Hematopoietic multipotent progenitor cell (in vitro differentiated cells): ENCODE results near the gene MAP2K5. TPM values are rescaled to one million over a fixed set of nuclear protein-coding genes. Genes with fewer than 3 reads are reported as not detected.
"Not testable (repeated sequence)": the region's sequence is repeated elsewhere in the genome, so short reads cannot be mapped to it uniquely, and the experiment has no call there.

Experiments used
- DNase-seq, 3 donors: peaks; one replicate each; pipeline ENCODE4 v3.0.0-alpha.2; 2011 to 2015; ENCODE audit warnings: low read depth in 2 of 3, low spot score in 2 of 3
- total RNA-seq: library from RNA; depleted of rRNA; stranded (reverse); fragments of >200 nt; gene quantifications from one replicate; pipeline ENCODE4 v1.2.3, GENCODE V29; 2012

The MAP2K5 gene
- total RNA-seq, 1 donor, result 8.6 TPM

DNA sequence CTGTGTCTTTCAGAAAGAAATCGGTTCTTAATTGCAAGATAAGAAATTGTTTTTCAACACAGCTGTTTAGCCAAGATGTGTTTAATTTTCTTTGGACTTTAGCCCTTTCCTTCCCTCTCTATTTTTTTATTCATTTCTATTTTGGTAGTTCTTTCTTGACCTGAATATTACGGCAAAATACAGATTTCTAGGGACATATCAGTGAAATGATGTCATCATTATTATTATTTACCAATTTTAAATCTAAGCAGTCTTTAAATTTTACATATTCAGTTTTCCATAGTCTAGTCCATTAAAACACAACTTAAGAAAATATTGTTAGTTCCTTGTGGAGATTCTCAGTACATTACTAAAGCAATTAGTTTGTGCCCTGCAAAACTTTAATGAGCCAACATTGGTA, 104.3 kb downstream of the MAP2K5 start:
- DNase-seq, result no peak

DNA sequence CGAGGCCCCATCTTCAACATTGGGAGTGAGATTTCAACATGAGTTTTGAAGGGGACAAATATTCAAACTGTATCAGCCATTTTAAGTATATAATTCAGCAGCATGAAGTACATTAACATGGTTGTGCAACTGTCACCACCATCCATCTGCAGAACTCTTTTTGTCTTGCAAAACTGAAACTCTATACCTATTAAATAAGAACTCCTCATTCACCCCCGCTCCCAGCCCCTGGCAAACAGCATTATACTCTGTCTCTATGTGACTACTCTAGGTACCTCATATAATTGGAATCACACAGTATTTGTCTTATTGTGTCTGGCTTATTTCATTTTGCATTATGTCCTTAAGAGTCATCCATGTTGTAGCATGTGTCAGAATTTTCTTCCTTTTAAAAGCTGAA, 110.1 kb downstream of the MAP2K5 start:
- DNase-seq, result no peak

DNA sequence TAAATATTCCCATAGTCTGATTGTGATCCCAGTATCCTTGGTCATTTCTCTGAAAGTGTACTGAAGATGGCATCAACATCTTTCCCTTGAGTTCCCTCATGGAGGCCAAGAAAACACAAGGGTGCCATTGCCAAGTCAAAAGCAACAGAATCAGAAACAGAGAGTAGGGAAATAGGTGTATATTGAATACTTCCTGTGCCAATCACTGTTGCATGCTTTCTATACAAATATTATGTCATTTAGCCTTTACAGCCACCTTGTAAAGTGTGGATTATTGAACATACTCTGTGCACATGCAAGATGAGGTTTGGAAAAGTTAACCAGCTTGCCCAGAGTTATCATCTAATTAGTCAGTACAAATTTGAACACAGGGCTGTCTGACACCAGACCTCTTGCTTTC, 117.9 kb downstream of the MAP2K5 start:
- no peak for DNase-seq

DNA sequence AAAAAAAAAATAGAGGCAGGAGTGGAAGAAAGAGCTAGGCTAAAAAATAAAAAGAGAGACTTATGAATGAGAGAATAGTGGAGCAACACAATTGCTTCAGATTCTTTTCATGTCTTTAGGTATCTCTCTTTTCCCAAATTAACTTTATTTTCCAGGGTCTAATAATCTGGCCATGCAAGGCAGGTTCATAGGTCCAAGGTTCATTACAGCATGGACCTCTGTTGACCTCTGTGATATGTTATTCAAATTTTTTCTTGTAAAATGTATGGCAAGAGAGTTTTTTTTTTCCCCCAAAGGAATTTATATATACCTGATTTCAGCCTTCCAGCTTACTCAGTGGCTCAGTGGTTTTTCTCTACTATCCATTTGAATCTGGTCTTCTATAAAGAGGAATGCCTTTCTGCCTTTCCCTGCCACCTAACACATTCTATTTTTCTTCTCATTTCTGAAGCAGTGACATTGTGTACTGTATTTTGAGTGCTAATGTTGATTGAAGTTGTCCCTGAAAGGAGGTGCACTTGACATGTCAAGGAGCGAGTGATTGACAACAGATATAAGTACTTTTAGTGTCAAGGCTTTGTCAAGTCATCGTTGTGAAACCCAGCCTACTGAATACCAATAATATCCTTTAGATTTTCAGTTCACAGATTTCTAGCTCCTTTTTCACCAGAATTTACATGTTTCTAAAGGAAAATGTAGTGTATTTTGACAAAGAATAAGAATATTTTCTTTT, 118.5 kb downstream of the MAP2K5 start:
- no peak for DNase-seq

DNA sequence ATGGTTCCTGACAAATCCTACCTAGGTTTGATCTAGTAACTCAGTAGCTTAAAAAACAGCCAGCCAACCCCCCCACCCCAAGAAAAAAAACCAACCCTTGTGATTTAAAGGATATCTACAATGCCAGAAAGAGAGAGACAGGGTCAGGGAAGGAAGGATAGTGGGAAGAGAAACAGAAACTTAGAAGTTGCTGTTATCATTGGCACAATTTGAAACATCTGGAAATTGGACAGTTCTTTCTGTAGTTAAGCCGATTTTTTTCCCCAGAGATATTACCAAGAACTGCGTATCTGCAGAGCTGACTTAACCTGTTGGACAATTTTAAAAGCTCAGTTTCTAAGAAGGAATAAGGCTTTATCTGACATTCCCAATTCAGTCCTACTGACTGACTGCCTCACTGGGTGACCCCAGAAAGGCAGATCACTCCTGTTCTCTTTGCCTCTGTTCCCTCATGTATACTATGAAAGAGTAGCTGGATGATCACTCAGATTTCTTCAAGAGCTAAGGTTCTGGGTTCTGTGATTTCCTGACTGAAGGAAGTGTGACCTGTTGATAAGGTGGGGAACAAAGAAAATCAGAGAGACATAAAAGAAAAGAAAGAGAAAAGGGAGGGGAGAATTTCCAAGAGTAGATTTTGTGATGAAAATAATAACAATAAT, 128.3 kb downstream of the MAP2K5 start:
- no peak for DNase-seq

DNA sequence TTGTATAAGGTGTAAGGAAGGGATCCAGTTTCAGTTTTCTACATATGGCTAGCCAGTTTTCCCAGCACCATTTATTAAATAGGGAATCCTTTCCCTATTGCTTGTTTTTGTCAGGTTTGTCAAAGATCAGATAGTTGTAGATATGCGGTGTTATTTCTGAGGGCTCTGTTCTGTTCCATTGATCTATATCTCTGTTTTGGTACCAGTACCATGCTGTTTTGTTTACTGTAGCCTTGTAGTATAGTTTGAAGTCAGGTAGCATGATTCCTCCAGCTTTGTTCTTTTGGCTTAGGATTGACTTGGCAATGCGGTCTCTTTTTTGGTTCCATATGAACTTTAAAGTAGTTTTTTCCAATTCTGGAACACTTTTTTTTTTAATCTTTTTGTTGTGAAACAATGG, 130.3 kb downstream of the MAP2K5 start:
- DNase-seq, result not testable (repeated sequence)

DNA sequence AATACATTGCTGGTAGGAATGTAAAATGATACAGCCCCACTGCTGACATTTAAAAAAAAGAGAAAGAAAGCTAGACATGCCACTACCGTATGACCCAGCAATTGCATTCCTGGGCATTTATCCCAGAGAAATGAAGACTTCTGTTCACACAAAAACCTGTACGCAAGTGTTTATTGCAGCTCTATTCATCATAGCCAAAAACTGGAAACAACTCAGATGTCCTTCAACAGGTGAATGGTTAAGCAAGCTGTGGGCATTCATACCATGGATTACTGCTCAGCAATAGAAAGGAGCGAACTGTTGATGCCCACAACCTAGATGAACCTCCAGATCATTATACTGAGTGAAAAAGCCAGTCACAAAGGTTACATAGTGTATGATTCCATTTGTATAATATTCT, 132.5 kb downstream of the MAP2K5 start:
- no peak for DNase-seq

DNA sequence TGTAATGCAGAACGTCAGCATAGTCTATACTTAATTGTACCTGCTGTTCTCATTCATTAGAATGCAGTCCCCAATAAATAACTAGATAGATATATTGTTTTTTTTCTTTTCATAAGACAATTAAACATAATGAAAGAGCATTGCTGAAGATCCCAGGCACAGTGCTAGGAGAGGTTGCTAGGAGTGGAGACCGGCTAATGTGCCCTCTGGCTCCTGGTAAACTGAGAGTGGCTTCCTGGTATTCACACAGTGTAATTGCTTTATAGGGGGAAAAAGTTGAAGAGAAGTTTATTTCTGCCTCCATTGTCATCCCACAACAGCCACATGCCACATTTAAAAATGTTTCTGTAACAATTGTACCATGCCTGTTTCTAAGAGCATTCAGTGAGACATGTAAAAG, 135.6 kb downstream of the MAP2K5 start:
- no peak for DNase-seq

DNA sequence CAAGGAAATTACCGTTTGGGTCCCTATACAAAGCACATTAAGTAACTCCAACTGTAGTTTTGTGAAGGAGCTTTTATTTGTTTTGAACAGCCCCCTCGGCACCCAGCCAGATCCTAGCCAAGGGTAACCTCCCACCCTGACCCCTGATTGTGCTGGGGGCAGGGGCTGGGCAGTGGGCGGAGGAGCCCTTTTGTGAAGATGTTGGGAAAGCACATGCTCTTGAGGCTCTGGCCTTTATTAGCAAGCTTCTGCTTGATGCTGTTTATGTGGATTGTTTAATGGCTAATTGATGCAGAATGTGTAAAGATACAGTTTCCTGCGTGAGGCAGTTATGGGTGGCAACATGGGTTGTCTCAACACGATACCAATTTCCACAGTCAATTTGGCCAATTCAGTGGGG, 136.5 kb downstream of the MAP2K5 start:
- no peak for DNase-seq

DNA sequence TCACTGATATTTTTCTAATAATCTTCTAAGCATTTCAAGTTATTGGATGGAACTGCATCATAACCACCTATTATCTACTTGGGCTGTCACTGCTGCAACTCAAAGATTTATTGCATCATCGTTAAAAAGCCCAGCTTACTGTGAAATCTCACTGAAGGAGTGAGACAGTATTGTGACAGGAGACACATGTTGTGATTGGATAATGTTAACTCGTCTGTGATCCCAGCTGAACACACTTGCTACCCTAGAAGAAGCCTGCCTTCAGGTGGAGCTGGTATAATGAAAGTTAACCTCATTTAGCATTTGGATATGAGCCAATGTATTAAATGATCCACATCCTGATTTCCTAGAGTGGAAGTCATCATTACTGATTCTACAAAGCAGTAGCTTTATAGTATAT, 138.1 kb downstream of the MAP2K5 start:
- DNase-seq, result no peak

DNA sequence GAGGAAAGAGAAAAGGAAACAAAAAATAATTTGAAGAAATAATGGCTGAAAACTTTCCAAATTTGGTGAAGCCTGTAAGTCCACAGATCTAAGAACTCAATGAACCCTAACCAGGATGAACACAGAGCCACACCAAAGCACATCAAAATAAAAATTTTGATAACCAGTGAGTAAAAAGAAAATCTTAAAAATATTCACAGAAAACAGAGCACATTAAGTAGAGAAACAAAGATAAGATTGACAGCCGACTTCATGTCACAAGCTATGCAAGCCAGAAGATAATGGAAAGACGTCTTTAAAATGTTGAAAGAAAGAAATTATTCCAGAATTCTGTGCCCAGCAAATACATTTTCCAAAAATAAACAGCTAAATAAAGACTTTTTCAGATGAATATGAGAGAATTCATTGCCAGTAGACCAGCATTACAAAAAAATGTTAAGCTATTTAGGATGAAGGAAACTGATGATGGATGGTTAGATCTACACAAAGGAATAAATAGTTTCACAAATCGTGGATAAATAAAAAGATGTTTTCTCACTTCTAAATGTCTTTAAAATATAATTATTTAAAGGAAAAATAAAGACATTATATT, 142.6 kb downstream of the MAP2K5 start:
- DNase-seq, result peak in 2 of 3 donors; percentile 40 to 74

DNA sequence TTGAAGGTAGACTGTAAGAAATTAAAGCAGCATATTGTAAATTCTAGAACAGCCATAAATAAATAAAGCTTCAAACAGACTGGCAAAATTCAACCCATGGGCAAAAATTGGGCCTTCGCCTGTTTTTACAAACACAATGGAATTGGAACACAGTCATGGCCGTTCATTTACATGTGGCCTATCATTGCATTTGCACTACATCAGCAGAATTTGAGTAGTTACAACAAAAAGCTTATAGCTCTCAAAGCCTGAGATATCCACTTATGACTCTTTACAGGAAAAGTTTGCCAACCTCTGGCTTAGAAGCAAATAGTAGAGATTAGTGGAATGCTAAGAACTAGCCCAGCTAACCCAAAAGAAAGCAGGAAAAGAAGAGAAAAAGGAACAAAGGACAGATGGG, 143.2 kb downstream of the MAP2K5 start:
- no peak for DNase-seq

DNA sequence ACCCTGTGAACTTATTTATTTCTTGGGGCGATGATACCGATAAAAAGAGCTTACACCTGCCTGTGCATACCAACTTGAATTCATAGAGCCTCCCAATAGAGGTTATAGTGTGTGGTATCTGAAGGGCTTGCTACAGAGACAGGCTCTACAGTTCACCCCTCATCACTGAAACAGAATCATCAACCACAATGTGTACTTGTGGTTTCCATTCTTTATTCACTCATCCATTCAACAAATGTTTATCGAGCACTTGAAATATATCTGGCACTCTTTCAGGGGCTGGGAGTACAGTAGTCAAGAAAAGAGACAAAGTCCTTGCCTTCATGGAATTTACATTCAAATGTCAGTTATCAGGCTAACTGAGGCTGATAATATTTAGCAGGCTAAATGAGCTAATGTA, 148.4 kb downstream of the MAP2K5 start:
- no peak for DNase-seq

DNA sequence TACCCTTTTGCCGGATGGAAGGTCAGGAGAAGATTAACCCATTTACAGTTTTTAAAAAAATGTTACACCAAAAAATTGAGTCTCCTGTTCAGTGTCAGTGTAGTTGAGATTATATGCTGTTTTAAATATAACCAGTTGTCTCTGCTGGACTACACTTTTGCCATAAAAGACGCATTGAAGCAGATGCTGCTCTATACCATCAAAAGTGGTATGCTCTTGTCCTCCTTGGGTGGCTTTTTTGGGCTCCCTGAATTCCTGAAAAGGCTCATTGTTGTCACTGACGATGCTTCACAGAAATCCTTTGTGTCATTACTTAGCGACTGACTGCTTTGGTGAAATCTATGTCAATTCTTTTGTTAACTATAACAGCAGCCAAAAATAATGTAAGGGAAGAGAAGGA, 148.9 kb downstream of the MAP2K5 start:
- no peak for DNase-seq

DNA sequence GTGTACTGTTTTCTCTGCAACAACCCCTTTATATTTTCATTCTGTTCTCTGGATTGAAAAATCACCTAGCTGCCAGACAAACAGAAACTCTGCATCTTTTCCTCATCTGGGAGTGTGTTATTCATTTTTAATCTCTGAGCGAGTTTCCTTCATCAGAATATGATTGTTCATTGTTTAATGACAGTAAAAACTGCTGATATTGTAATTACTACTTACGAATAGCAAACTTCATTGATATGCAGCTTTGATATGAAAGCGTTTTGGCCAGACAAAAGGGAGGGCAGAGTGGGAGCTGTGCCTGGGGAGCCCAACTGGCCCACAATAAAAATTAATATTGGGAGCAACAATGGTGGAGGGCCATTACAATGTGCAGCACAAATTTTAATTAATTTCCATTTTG, 150.1 kb downstream of the MAP2K5 start:
- no peak for DNase-seq

DNA sequence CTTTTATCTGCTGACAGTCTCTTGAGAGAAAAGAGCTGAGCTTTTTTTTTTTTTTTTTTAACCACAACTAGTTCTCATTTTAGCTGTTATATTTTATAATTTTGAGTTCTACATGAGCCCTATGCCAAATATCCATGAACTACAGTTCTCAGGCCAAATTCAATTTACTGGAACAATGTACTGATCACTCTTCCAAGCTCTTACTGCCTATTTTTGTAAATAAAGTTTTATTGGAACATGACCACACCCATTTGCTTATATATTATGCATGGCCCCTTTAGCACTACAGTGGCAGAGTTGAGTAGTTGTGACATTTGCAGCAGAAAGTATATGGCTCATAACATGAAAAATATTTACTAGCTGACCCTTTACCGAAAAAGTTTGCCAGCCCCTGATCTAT, 153.6 kb downstream of the MAP2K5 start:
- DNase-seq, result no peak

DNA sequence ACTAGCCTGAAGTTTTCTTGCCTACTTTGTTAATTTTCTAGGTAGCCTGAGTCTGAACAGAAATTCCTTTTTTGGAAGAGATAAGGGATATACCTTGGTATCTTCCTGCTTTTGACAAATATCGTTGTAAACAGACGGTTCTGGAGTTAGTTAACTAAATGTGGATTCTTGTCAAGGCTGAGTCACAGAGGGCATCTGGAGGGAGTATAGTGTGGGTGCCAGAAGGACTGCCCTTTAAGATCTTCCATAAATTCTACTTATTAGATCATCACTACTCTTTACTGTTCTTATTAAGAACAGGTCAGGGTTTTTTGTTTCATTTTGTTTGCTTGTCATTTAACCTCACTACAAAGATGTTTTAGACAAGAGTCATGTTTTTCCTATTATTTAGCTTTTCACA, 157.5 kb downstream of the MAP2K5 start:
- DNase-seq, result no peak

DNA sequence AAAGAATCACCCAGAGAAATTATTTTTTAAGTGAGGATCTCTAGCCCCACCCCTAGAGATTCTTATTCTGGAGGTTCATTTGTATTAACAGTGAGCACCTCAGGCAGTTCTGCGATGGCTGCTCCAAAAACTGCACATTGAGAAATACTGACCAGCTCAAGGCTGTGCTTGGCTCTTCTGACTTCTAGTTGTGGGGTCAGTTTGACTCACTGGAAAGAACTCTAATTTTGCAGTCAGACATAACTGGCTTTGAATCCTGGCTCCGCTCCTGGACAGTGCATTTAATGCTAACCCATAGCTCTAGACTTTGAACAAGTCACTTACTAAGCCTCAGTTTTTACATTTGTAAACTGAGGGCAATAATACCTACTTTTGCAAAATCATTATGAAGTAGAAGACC, 159.2 kb downstream of the MAP2K5 start:
- no peak for DNase-seq

DNA sequence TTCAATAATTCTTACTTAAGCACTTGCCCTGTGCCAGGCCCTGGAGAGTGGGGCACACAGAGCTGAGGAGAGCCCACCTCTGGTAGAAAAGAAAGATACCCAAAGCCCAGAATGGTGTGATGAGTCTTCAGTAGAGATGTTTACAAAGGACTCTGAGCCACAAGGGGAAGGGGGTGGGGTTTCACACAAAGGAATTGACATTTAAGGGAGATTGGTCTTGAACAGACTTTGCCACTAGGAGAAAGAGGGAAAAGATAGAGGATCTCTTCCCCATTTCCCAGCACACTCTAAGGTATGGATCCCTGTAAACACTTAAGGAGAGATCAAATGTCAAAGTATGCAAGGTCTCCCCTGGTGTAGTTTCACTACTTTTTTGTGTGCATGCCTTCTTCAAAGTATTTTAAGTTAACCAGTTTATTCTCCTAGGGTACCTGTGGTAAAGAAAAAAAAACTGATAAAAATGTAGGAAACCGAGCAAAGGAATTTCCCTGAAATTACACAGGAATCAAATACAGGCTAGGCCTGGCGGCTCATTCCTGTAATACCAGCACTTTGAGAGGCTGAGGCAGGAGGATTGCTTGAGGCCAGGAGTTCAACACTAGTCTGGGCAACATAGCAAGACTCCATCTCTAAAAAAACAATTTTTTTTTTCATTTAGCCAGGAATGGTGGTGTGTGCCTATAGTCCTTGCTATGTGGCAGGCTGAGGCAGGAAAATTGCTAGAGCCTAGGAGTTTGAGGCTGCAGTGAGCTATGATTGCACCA, 165.2 kb downstream of the MAP2K5 start:
- no peak for DNase-seq

DNA sequence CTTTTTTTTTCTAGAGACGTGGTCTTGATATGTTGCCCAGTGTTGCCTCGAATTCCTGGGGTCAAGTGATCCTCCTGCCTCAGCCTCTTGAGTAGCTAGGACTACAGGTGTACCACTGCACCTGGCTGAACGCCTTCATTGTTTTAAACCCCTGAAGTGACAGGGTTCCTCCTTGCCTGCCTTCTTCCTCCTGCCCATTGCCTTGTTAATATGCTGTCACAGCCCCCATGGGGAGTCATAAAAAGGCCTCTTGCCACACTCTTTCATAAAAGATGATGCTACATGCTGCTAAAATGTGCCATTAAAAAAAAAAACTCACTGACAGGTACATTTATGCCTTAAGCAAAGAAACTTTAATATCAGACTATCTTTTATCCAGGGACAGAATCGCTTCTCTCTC, 166.0 kb downstream of the MAP2K5 start:
- no peak for DNase-seq

DNA sequence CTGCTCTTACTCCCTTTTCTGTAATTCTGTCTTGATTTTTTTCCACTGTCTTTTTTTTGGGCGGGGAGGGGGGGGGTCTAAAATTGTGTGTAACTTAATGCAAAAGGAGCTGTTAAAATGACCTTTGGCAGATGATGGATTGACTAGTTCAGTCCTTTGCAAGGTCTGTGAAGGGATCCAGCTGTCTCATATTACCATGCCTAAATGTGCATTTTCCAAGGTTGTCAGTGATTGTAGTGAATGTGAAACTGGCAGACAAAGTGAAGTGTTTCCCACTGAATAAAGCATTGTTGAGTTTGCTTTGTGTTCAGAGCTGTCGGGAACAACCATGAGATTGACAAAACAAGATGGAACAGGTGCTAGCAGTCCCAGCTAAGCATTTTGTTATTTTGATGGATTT, 172.7 kb downstream of the MAP2K5 start:
- no peak for DNase-seq

DNA sequence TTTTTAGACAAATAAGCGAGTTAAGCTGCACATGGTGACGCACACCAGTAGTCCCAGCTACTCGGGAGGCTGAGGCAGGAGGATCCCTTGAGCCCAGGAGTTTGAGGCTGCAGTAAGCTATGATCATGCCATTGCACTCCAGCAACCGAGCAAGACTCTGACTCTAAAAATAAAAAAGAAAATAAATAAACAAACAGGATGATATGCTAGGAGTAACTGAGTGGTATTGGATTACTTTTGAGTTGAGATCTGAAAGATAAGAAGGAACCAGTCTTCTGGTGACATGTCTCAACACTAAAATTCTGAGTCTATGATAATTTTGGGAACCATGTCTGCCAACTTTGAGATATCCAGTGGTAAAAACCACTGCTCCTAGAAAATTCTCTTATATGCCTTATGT, 173.7 kb downstream of the MAP2K5 start:
- DNase-seq, result no peak
